Calu3 (cell line): Measurements from ENCODE around the gene PPP4R4. TPM values are rescaled to one million over a fixed set of nuclear protein-coding genes. Genes with fewer than 3 reads are reported as not detected.
"Not testable (repeated sequence)": the region's sequence is repeated elsewhere in the genome, so short reads cannot be mapped to it uniquely, and the experiment has no call there.

Source experiments
- BruUV-seq: library from RNA; stranded (reverse); fragments of 400-500 nt; replicated peaks from 2 replicates; lab custom pipeline; 2021; lab: Mats Ljungman, UMichigan
- CTCF ChIA-PET: fragments of 300-600 bp; sonication (Branson Sonifier 250); formaldehyde crosslinking; loops from one replicate; lab custom pipeline; 2022; ENCODE audit warnings: antibody characterized with exemption; lab: Charles Lee
- DNase-seq: peaks from one replicate; pipeline ENCODE4 v3.0.0; 2022
- H3K27ac Mint-ChIP-seq: one replicate; pipeline ENCODE4 v1.8.0; 2022; ENCODE audit warnings: mixed read lengths; ENCODE audit not compliant: unreplicated experiment
- H3K27me3 Mint-ChIP-seq: one replicate; pipeline ENCODE4 v1.8.0; 2022; ENCODE audit warnings: mixed read lengths; ENCODE audit not compliant: unreplicated experiment
- H3K36me3 Mint-ChIP-seq: one replicate; pipeline ENCODE4 v1.8.0; 2022; ENCODE audit warnings: mild to moderate bottlenecking, moderate library complexity, mixed read lengths; ENCODE audit not compliant: insufficient read depth, unreplicated experiment
- H3K4me1 Mint-ChIP-seq: one replicate; pipeline ENCODE4 v1.8.0; 2022; ENCODE audit warnings: mild to moderate bottlenecking, low read depth, mixed read lengths; ENCODE audit not compliant: unreplicated experiment
- H3K4me3 Mint-ChIP-seq: one replicate; pipeline ENCODE4 v1.8.0; 2022; ENCODE audit warnings: mild to moderate bottlenecking, low read depth, moderate library complexity, mixed read lengths; ENCODE audit not compliant: unreplicated experiment
- H3K9me3 Mint-ChIP-seq: one replicate; pipeline ENCODE4 v1.8.0; 2022; ENCODE audit warnings: low read depth, mixed read lengths; ENCODE audit not compliant: unreplicated experiment
- intact Hi-C: fragments of 100-400 bp; cut with micrococcal nuclease; formaldehyde crosslinking; loops from one replicate; pipeline ENCODE4 v1.10.0; 2022; ENCODE audit not compliant: unreplicated experiment
- total RNA-seq: library from RNA; stranded (reverse); gene quantifications from 2 replicates; pipeline ENCODE4 v1.2.3, GENCODE V29; 2022
- TF ChIP-seq, protein P1 (sequence below): fragments of 200-600 bp; IDR thresholded peaks from one replicate; pipeline ENCODE4 v1.8.0; 2022; ENCODE audit warnings: antibody characterized with exemption; ENCODE audit not compliant: unreplicated experiment

Gene PPP4R4
- total RNA-seq, 1 experiment from 2014 or later: 0.78 TPM

- TF ChIP-seq, protein P1, sequence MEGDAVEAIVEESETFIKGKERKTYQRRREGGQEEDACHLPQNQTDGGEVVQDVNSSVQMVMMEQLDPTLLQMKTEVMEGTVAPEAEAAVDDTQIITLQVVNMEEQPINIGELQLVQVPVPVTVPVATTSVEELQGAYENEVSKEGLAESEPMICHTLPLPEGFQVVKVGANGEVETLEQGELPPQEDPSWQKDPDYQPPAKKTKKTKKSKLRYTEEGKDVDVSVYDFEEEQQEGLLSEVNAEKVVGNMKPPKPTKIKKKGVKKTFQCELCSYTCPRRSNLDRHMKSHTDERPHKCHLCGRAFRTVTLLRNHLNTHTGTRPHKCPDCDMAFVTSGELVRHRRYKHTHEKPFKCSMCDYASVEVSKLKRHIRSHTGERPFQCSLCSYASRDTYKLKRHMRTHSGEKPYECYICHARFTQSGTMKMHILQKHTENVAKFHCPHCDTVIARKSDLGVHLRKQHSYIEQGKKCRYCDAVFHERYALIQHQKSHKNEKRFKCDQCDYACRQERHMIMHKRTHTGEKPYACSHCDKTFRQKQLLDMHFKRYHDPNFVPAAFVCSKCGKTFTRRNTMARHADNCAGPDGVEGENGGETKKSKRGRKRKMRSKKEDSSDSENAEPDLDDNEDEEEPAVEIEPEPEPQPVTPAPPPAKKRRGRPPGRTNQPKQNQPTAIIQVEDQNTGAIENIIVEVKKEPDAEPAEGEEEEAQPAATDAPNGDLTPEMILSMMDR: no peak
- no TSS peak for BruUV-seq
- H3K27me3 Mint-ChIP-seq: peaks cover 34% of the 10 kb centered on the region
- H3K9me3 Mint-ChIP-seq: no peaks in the 10 kb centered on the region
- peaks cover 8% of the 10 kb centered on the region for H3K4me1 Mint-ChIP-seq
- intact Hi-C loops: no loop called here
- no peak overlapping the region for H3K4me3 Mint-ChIP-seq
- H3K27ac Mint-ChIP-seq: no peak overlapping the region
- no peaks in the 10 kb centered on the region for H3K36me3 Mint-ChIP-seq
- DNase-seq: no peak
- CTCF ChIA-PET: no interaction called here
These were observed 28.1 kb upstream of the PPP4R4 start for GRCh38 chr14:94145902-94146527.

DNA sequence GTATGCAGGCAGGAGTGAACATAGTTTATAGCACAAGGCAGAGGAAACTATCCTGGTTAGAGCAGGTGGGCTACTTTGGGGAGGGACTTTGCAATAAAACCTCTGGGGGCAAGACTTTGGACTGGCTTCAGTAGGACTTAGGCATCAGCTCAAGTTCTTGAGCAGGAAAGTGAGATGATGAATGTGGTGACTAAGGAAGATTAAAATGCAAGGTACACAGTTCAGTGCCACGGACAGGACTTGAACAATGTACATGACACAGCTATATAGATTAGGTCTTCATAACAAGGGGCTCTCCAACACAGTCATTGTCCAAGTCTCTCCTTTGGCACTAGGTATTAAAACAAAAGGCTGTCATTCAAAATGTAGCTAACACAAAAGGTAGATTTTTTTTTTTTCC lies 21.4 kb upstream of the PPP4R4 start:
- no peaks in the 10 kb centered on the region for H3K36me3 Mint-ChIP-seq
- H3K27ac Mint-ChIP-seq: no peak overlapping the region
- intact Hi-C loops: no loop called here
- CTCF ChIA-PET: interaction anchor here (1.1 kb wide), 1 partner anchor 127 kb away, joined by 5 read pairs; no protein-coding TSS in a partner anchor
- no peaks in the 10 kb centered on the region for H3K9me3 Mint-ChIP-seq
- H3K4me3 Mint-ChIP-seq: no peak overlapping the region
- no peaks in the 10 kb centered on the region for H3K4me1 Mint-ChIP-seq
- BruUV-seq: no TSS peak
- no peak for DNase-seq
- peaks cover 78% of the 10 kb centered on the region for H3K27me3 Mint-ChIP-seq
- TF ChIP-seq, protein P1: no peak

- intact Hi-C loops: no loop called here
- no peaks in the 10 kb centered on the region for H3K4me1 Mint-ChIP-seq
- CTCF ChIA-PET: interaction anchor here (1.1 kb wide), 1 partner anchor 128 kb away, joined by 5 read pairs; no protein-coding TSS in a partner anchor
- no peak overlapping the region for H3K27ac Mint-ChIP-seq
- peaks cover 78% of the 10 kb centered on the region for H3K27me3 Mint-ChIP-seq
- H3K36me3 Mint-ChIP-seq: no peaks in the 10 kb centered on the region
- no TSS peak for BruUV-seq
- DNase-seq: no peak
- no peak overlapping the region for H3K4me3 Mint-ChIP-seq
- H3K9me3 Mint-ChIP-seq: no peaks in the 10 kb centered on the region
- TF ChIP-seq, protein P1: no peak
These were observed 20.3 kb upstream of the PPP4R4 start for GRCh38 chr14:94153750-94154342.

- CTCF ChIA-PET, intact Hi-C loops: not testable (repeated sequence)
These were observed 18.0 kb upstream of the PPP4R4 start for GRCh38 chr14:94156143-94156542.

GRCh38 chr14:94157197-94157596 lies 16.9 kb upstream of the PPP4R4 start:
- Mint-ChIP-seq H3K27me3 (peaks cover 49% of the 10 kb centered on the region), H3K27ac (no peak overlapping the region), H3K4me3 (no peak overlapping the region), H3K36me3 (no peaks in the 10 kb centered on the region), H3K4me1 (no peaks in the 10 kb centered on the region), H3K9me3 (no peaks in the 10 kb centered on the region)
- TF ChIP-seq, protein P1: no peak
- DNase-seq: no peak
- BruUV-seq: no TSS peak
- intact Hi-C loops: no loop called here
- CTCF ChIA-PET: no interaction called here

More at GRCh38 chr14:94156143-94156542, 18.0 kb upstream of the PPP4R4 start:
- not testable (repeated sequence) for H3K36me3 Mint-ChIP-seq, DNase-seq, H3K27ac Mint-ChIP-seq, H3K4me1 Mint-ChIP-seq, H3K4me3 Mint-ChIP-seq, H3K9me3 Mint-ChIP-seq, BruUV-seq
- peaks cover 59% of the 10 kb centered on the region for H3K27me3 Mint-ChIP-seq
